SK-N-SH (cell line): ENCODE measurements around the gene CZIB. TPM values are rescaled to one million over a fixed set of nuclear protein-coding genes. Genes with fewer than 3 reads are reported as not detected.

Experiments used
- CTCF ChIA-PET: fragments of 300-600, 350-600 bp; formaldehyde crosslinking; extraction: SDS; loops from one replicate; lab custom pipeline; 2021; lab: Yijun Ruan, JAX
- POLR2A ChIA-PET: fragments of 350-600 bp; sonication (Branson Sonifier 250); formaldehyde crosslinking; extraction: SDS; loops from one replicate; lab custom pipeline; 2020; ENCODE audit warnings: antibody characterized with exemption, inconsistent platforms; lab: Yijun Ruan, JAX
- DNase-seq: peaks from one replicate; pipeline ENCODE4 v3.0.0; 2012
- H2AFZ ChIP-seq: fragments of 200-600 bp; sonication (generic); 2 replicates; pipeline ENCODE4 v1.8.1; 2016; ENCODE audit warnings: antibody characterized with exemption, mild to moderate bottlenecking, low read depth
- H3F3A ChIP-seq: fragments of 200-600 bp; sonication (generic); replicated peaks from 2 replicates; pipeline ENCODE3; 2016; ENCODE audit warnings: antibody characterized with exemption, mild to moderate bottlenecking; ENCODE audit not compliant: insufficient read depth
- H3K27ac ChIP-seq, 2 experiments: fragments of 200-500 bp in 1 of 2; fragments of 200-600 bp in 1 of 2; sonication (Bioruptor generic) in 1 of 2; sonication (generic), shearing (Covaris generic) in 1 of 2; 2 replicates each; pipeline versions ENCODE4 v1.5.1 to v1.6.1; 2014 to 2016; ENCODE audit warnings: low read depth in 2 of 2, inconsistent platforms in 1 of 2, low read length in 1 of 2, mild to moderate bottlenecking in 1 of 2, mixed read lengths in 1 of 2
- H3K27me3 ChIP-seq: fragments of 200-600 bp; sonication (generic), shearing (Covaris generic); 2 replicates; pipeline ENCODE4 v1.6.1; 2016; ENCODE audit warnings: mixed run types; ENCODE audit not compliant: insufficient read depth
- H3K36me3 ChIP-seq, 2 experiments: fragments of 200-500 bp in 1 of 2; fragments of 200-600 bp in 1 of 2; sonication (Bioruptor generic) in 1 of 2; sonication (generic) in 1 of 2; replicated peaks in 1 of 2; 2 replicates each; pipeline versions ENCODE3 to v1.5.1; 2014 to 2016; ENCODE audit warnings: low read length in 1 of 2, mild to moderate bottlenecking in 1 of 2; ENCODE audit not compliant: insufficient read depth in 2 of 2, control insufficient read depth in 1 of 2
- H3K4me1 ChIP-seq, 2 experiments: fragments of 200-500 bp in 1 of 2; fragments of 200-600 bp in 1 of 2; sonication (Bioruptor generic) in 1 of 2; sonication (generic), shearing (Covaris generic) in 1 of 2; 2 replicates each; pipeline versions ENCODE4 v1.5.1 to v1.6.1; 2014 to 2016; ENCODE audit warnings: low read depth in 1 of 2, low read length in 1 of 2, mixed run types in 1 of 2; ENCODE audit not compliant: insufficient read depth in 2 of 2, control insufficient read depth in 1 of 2
- H3K4me2 ChIP-seq: fragments of 200-600 bp; sonication (generic), shearing (Covaris generic); 2 replicates; pipeline ENCODE4 v1.6.1; 2017; ENCODE audit warnings: mixed run types
- H3K4me3 ChIP-seq, 2 experiments: fragments of 200-500 bp in 1 of 2; fragments of 200-600 bp in 1 of 2; sonication (Bioruptor generic) in 1 of 2; sonication (generic), shearing (Covaris generic) in 1 of 2; 2 replicates each; pipeline versions ENCODE4 v1.5.1 to v1.8.1; 2014 to 2016; ENCODE audit warnings: low read depth in 2 of 2, inconsistent platforms in 1 of 2, low read length in 1 of 2, mild to moderate bottlenecking in 1 of 2, mixed read lengths in 1 of 2, moderate library complexity in 1 of 2
- H3K79me2 ChIP-seq: fragments of 200-600 bp; sonication (generic); 2 replicates; pipeline ENCODE4 v1.8.1; 2017; ENCODE audit warnings: mild to moderate bottlenecking; ENCODE audit not compliant: insufficient read depth
- H3K9ac ChIP-seq: fragments of 200-600 bp; sonication (generic); 2 replicates; pipeline ENCODE4 v1.6.1; 2017; ENCODE audit warnings: mixed run types
- H3K9me2 ChIP-seq: fragments of 200-600 bp; sonication (generic); 2 replicates; pipeline ENCODE4 v1.6.1; 2017; ENCODE audit warnings: mixed run types
- H3K9me3 ChIP-seq: fragments of 200-600 bp; sonication (generic); 2 replicates; pipeline ENCODE4 v1.6.1; 2017; ENCODE audit warnings: mixed run types, mild to moderate bottlenecking, moderate library complexity
- H4K20me1 ChIP-seq: fragments of 200-600 bp; sonication (generic); 2 replicates; pipeline ENCODE4 v1.6.1; 2017; ENCODE audit warnings: mild to moderate bottlenecking, mixed run types; ENCODE audit not compliant: insufficient read depth
- EP300 ChIP-seq, 2 experiments: IDR thresholded peaks; 2 replicates each; pipeline versions ENCODE4 v1.4.0 to v1.6.1; 2012; ENCODE audit warnings: borderline replicate concordance in 1 of 2, low read depth in 1 of 2, low read length in 1 of 2
- EZH2phosphoT487 ChIP-seq: fragments of 200-600 bp; sonication (generic); IDR thresholded peaks from 2 replicates; pipeline ENCODE4 v1.6.1; 2017; ENCODE audit warnings: low read depth, mixed run types, mild to moderate bottlenecking, antibody characterized with exemption, moderate library complexity, borderline replicate concordance
- FOXM1 ChIP-seq: IDR thresholded peaks from 2 replicates; pipeline ENCODE4 v1.4.0; 2012; ENCODE audit warnings: low read depth, mild to moderate bottlenecking
- MXI1 ChIP-seq: IDR thresholded peaks from 2 replicates; pipeline ENCODE4 v1.6.1; 2012; ENCODE audit warnings: mild to moderate bottlenecking, low read depth, low read length, improper control_type of control experiment
- NRF1 ChIP-seq: IDR thresholded peaks from 2 replicates; pipeline ENCODE4 v1.6.1; 2012; ENCODE audit warnings: low read depth, mild to moderate bottlenecking, low read length
- POLR2AphosphoS5 ChIP-seq: IDR thresholded peaks from 2 replicates; pipeline ENCODE4 v1.6.1; 2012; ENCODE audit warnings: low read depth, low read length
- RAD21 ChIP-seq: IDR thresholded peaks from 2 replicates; pipeline ENCODE4 v1.6.1; 2012; ENCODE audit warnings: mild to moderate bottlenecking, low read length
- SMC3 ChIP-seq: IDR thresholded peaks from 2 replicates; pipeline ENCODE4 v1.6.1; 2012; ENCODE audit warnings: low read depth, low read length, improper control_type of control experiment
- WGBS: methylation state at CpG from one replicate; pipeline ENCODE4 v1.1.6; 2017; ENCODE audit warnings: low lambda C conversion rate; 5-methylcytosine and 5-hydroxymethylcytosine counted together
- polyA plus RNA-seq, 3 experiments: library from polyadenylated mRNA; depleted of rRNA; stranded (reverse); fragments of >200 nt; gene quantifications; 2 replicates each; pipeline ENCODE4 v1.2.3, GENCODE V29; 2012
- TF ChIP-seq, protein P1 (sequence below): IDR thresholded peaks from 2 replicates; pipeline ENCODE4 v1.4.0; 2012; ENCODE audit warnings: low read depth, borderline replicate concordance
- TF ChIP-seq, protein P2 (sequence below): IDR thresholded peaks from 2 replicates; pipeline ENCODE4 v1.4.0; 2012; ENCODE audit warnings: low read depth
- TF ChIP-seq, protein P3 (sequence below): IDR thresholded peaks from 2 replicates; pipeline ENCODE4 v1.6.1; 2012; ENCODE audit warnings: mild to moderate bottlenecking, low read depth, low read length, moderate library complexity
- TF ChIP-seq, protein P4 (sequence below): IDR thresholded peaks from 2 replicates; pipeline ENCODE4; 2012
- TF ChIP-seq, protein P5 (sequence below): IDR thresholded peaks from 2 replicates; pipeline ENCODE4 v1.4.0; 2012; ENCODE audit warnings: low read depth, borderline replicate concordance
- TF ChIP-seq, protein P6 (sequence below): fragments of 200-600 bp; sonication (generic); IDR thresholded peaks from 2 replicates; pipeline ENCODE4 v1.6.1; 2017; ENCODE audit warnings: antibody characterized with exemption, mild to moderate bottlenecking, moderate library complexity

Gene CZIB
- polyA plus RNA-seq, 1 of the 3 experiments (the other 2 are of a cell fraction): 69.0 TPM

DNA sequence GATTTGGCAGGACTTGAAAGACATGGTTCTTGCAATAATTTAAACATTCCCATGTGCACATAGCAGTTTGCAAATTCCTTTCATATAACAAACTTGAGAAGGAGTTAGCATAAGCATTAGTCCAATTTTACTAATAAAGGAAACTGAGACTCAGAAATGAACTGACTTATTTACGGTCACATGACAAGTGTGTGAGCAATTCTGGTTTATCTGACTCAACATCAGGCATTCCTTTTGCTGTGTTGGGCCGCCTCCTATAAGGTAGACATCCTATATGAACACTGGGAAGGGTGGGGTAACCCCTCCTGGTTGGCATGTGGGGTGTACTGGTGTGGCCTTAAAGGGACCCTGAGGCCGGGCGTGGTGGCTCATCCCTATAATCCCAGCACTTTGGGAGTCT is 32.3 kb downstream of the CZIB start:
- Histone ChIP-seq H3K36me3 (no peaks in the 10 kb centered on the region), H3K4me1 (no peaks in the 10 kb centered on the region), H3K4me3 (no peak overlapping the region), H3K9me2 (no peaks in the 10 kb centered on the region), H3F3A (no peaks in the 10 kb centered on the region), H3K27ac (no peak overlapping the region), H3K79me2 (no peaks in the 10 kb centered on the region), H3K27me3 (no peaks in the 10 kb centered on the region), H4K20me1 (no peaks in the 10 kb centered on the region), H3K9ac (no peak overlapping the region), H3K9me3 (no peaks in the 10 kb centered on the region), H3K4me2 (no peak overlapping the region), H2AFZ (no peak overlapping the region)
- ChIA-PET CTCF (interaction anchor here (1.0 to 2.4 kb wide), 3 partner anchors 12 to 283 kb away, joined by 3 to 9 read pairs (median 6); no protein-coding TSS in a partner anchor), POLR2A (no interaction called here)
- DNase-seq: no peak
- TF ChIP-seq, protein P1, sequence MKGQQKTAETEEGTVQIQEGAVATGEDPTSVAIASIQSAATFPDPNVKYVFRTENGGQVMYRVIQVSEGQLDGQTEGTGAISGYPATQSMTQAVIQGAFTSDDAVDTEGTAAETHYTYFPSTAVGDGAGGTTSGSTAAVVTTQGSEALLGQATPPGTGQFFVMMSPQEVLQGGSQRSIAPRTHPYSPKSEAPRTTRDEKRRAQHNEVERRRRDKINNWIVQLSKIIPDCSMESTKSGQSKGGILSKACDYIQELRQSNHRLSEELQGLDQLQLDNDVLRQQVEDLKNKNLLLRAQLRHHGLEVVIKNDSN: peak; percentile 40; the same call in 1 of the 2 replicates
- TF ChIP-seq EP300 (IDR thresholded peaks at IDR 0.05; ENCODE audit: borderline replicate concordance in 1 of 2, low read depth in 1 of 2, low read length in 1 of 2): no peak
- 79% methylated on average over 4 of the region's 4 CpGs for WGBS

DNA sequence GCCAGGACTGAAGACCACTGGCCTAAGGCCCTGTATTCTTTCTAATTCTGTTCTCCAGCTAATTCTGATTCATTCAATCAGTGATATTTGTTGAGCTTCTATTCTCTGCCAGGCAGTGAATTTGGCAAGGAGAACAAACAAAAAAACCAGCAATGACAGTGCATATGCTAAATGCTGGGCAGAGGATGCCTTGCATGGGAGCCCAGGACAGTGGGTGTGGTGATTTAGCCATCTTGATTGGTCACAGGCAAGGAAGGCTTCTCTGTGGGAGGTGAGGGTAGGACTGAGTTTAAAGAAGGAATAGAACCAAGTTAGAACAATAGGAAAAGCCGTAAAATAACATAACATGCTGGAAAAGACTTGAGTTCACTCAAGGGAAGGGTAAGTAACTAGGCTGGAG is 33.0 kb downstream of the CZIB start:
- Histone ChIP-seq H3K4me2 (no peak overlapping the region), H3K4me1 (no peaks in the 10 kb centered on the region), H3F3A (no peaks in the 10 kb centered on the region), H4K20me1 (no peaks in the 10 kb centered on the region), H2AFZ (no peak overlapping the region), H3K9ac (no peak overlapping the region), H3K27me3 (no peaks in the 10 kb centered on the region), H3K79me2 (no peaks in the 10 kb centered on the region), H3K9me2 (no peaks in the 10 kb centered on the region), H3K9me3 (no peaks in the 10 kb centered on the region), H3K36me3 (no peaks in the 10 kb centered on the region), H3K4me3 (no peak overlapping the region), H3K27ac (no peak overlapping the region)
- 80% methylated on average over 1 of the region's 1 CpG for WGBS
- ChIA-PET POLR2A (no interaction called here), CTCF (interaction anchor here (1.6 to 9.7 kb wide), 3 partner anchors 8 to 282 kb away, joined by 3 to 65 read pairs (median 23); partner anchors contain the start of gene CPT2)
- DNase-seq: no peak
- TF ChIP-seq SMC3 (no peak), EZH2phosphoT487 (no peak), NRF1 (no peak), EP300 (IDR thresholded peaks at IDR 0.05; ENCODE audit: borderline replicate concordance in 1 of 2, low read depth in 1 of 2, low read length in 1 of 2) (no peak), POLR2AphosphoS5 (no peak), RAD21 (no peak), MXI1 (no peak), FOXM1 (no peak)
- TF ChIP-seq, protein P2, sequence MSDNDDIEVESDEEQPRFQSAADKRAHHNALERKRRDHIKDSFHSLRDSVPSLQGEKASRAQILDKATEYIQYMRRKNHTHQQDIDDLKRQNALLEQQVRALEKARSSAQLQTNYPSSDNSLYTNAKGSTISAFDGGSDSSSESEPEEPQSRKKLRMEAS: no peak
- TF ChIP-seq, protein P3, sequence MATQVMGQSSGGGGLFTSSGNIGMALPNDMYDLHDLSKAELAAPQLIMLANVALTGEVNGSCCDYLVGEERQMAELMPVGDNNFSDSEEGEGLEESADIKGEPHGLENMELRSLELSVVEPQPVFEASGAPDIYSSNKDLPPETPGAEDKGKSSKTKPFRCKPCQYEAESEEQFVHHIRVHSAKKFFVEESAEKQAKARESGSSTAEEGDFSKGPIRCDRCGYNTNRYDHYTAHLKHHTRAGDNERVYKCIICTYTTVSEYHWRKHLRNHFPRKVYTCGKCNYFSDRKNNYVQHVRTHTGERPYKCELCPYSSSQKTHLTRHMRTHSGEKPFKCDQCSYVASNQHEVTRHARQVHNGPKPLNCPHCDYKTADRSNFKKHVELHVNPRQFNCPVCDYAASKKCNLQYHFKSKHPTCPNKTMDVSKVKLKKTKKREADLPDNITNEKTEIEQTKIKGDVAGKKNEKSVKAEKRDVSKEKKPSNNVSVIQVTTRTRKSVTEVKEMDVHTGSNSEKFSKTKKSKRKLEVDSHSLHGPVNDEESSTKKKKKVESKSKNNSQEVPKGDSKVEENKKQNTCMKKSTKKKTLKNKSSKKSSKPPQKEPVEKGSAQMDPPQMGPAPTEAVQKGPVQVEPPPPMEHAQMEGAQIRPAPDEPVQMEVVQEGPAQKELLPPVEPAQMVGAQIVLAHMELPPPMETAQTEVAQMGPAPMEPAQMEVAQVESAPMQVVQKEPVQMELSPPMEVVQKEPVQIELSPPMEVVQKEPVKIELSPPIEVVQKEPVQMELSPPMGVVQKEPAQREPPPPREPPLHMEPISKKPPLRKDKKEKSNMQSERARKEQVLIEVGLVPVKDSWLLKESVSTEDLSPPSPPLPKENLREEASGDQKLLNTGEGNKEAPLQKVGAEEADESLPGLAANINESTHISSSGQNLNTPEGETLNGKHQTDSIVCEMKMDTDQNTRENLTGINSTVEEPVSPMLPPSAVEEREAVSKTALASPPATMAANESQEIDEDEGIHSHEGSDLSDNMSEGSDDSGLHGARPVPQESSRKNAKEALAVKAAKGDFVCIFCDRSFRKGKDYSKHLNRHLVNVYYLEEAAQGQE: no peak
- TF ChIP-seq, protein P4, sequence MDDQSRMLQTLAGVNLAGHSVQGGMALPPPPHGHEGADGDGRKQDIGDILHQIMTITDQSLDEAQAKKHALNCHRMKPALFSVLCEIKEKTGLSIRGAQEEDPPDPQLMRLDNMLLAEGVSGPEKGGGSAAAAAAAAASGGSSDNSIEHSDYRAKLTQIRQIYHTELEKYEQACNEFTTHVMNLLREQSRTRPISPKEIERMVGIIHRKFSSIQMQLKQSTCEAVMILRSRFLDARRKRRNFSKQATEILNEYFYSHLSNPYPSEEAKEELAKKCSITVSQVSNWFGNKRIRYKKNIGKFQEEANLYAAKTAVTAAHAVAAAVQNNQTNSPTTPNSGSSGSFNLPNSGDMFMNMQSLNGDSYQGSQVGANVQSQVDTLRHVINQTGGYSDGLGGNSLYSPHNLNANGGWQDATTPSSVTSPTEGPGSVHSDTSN: no peak
- TF ChIP-seq, protein P5, sequence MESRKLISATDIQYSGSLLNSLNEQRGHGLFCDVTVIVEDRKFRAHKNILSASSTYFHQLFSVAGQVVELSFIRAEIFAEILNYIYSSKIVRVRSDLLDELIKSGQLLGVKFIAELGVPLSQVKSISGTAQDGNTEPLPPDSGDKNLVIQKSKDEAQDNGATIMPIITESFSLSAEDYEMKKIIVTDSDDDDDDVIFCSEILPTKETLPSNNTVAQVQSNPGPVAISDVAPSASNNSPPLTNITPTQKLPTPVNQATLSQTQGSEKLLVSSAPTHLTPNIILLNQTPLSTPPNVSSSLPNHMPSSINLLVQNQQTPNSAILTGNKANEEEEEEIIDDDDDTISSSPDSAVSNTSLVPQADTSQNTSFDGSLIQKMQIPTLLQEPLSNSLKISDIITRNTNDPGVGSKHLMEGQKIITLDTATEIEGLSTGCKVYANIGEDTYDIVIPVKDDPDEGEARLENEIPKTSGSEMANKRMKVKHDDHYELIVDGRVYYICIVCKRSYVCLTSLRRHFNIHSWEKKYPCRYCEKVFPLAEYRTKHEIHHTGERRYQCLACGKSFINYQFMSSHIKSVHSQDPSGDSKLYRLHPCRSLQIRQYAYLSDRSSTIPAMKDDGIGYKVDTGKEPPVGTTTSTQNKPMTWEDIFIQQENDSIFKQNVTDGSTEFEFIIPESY: no peak
- TF ChIP-seq, protein P6, sequence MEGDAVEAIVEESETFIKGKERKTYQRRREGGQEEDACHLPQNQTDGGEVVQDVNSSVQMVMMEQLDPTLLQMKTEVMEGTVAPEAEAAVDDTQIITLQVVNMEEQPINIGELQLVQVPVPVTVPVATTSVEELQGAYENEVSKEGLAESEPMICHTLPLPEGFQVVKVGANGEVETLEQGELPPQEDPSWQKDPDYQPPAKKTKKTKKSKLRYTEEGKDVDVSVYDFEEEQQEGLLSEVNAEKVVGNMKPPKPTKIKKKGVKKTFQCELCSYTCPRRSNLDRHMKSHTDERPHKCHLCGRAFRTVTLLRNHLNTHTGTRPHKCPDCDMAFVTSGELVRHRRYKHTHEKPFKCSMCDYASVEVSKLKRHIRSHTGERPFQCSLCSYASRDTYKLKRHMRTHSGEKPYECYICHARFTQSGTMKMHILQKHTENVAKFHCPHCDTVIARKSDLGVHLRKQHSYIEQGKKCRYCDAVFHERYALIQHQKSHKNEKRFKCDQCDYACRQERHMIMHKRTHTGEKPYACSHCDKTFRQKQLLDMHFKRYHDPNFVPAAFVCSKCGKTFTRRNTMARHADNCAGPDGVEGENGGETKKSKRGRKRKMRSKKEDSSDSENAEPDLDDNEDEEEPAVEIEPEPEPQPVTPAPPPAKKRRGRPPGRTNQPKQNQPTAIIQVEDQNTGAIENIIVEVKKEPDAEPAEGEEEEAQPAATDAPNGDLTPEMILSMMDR: no peak
- TF ChIP-seq, protein P1: no peak
